ENCODE data around the gene SLC39A11.
"Not testable (repeated sequence)": the region's sequence is repeated elsewhere in the genome, so short reads cannot be mapped to it uniquely, and the experiment has no call there.

SLC39A11 gene

GRCh38 chr17:72640415-72641165 lies 451.9 kb downstream of the SLC39A11 start:
- DNase-seq (ENCODE audit: low read depth in 2 of 2, low spot score in 1 of 2), result no peak

GRCh38 chr17:72639711-72640110 lies 452.8 kb downstream of the SLC39A11 start:
- DNase-seq (ENCODE audit: low read depth in 2 of 2, low spot score in 1 of 2), result no peak

DNA sequence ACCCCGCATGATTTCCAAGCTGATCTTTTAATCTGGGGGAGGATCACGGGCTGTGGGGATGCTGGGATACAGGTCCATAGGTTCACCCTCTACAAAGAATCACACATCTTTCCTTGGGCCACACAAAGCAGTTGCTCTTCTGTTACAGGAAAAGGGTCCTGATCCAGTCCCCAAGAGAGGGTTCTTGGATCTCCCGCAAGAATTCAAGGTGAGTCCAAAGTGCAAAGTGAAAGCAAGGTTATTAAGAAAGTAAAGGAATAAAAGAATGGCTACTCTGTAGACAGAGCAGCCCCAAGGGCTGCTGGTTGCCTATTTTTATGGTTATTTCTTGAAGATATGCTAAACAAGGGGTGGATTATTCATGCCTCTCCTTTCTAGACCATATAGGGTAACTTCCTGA lies 453.6 kb downstream of the SLC39A11 start:
- DNase-seq (ENCODE audit: low read depth in 2 of 2, low spot score in 1 of 2), result not testable (repeated sequence)

- DNase-seq (ENCODE audit: low read depth in 2 of 2, low spot score in 1 of 2), result no peak
Measured at GRCh38 chr17:72635034-72635635, 457.4 kb downstream of the SLC39A11 start.

DNA sequence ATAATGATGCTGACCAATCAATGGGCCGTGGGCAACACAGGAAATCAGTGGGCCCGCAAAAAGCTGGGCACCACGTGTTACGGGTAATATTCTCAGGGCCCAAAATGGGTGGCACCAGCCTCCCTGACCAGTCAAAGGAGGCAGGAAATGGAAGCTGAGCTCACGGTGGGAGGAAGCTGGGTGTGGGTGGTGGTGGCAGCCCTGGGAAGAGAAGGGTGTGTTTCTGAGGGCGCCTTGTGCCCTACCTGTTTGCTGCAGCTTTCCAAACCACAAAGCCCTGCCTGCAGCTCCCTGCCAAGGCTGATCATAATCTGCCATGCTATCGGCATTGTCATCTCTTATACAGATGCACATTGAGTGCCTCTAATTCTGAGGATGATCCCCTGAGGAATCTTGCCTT lies 457.9 kb downstream of the SLC39A11 start:
- no peak for DNase-seq (ENCODE audit: low read depth in 2 of 2, low spot score in 1 of 2)

- no peak for DNase-seq (ENCODE audit: low read depth in 2 of 2, low spot score in 1 of 2)
Measured at GRCh38 chr17:72631949-72632684, 460.4 kb downstream of the SLC39A11 start.

GRCh38 chr17:72631568-72631948 lies 460.9 kb downstream of the SLC39A11 start:
- DNase-seq (ENCODE audit: low read depth in 2 of 2, low spot score in 1 of 2), result no peak

DNA sequence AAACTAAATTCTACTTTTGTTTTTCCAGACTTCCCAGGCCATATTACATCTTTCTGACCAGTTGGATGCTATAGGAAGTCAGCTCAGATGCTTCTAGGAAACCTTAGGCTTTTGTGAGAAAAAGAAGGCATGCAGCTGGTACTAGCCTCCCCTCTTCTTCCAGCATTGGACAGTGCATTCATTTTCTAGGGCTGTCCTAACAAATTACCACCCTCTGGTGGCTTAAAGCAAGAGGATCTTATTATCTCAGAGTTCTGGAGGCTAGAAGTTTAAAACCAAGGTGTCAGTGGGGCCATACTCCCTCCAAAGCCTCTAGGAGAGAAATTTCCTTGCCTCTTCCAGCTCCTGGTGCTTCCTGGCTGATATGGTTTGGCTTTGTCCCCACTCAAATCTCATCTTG lies 467.8 kb downstream of the SLC39A11 start:
- no peak for DNase-seq (ENCODE audit: low read depth in 2 of 2, low spot score in 1 of 2)

- DNase-seq (ENCODE audit: low read depth in 2 of 2, low spot score in 1 of 2), result no peak
Measured at GRCh38 chr17:72624226-72624625, 468.3 kb downstream of the SLC39A11 start.

- no peak for DNase-seq (ENCODE audit: low read depth in 2 of 2, low spot score in 1 of 2)
Measured at GRCh38 chr17:72622661-72623433, 469.6 kb downstream of the SLC39A11 start.

GRCh38 chr17:72619976-72620650 lies 472.4 kb downstream of the SLC39A11 start:
- no peak for DNase-seq (ENCODE audit: low read depth in 2 of 2, low spot score in 1 of 2)

DNA sequence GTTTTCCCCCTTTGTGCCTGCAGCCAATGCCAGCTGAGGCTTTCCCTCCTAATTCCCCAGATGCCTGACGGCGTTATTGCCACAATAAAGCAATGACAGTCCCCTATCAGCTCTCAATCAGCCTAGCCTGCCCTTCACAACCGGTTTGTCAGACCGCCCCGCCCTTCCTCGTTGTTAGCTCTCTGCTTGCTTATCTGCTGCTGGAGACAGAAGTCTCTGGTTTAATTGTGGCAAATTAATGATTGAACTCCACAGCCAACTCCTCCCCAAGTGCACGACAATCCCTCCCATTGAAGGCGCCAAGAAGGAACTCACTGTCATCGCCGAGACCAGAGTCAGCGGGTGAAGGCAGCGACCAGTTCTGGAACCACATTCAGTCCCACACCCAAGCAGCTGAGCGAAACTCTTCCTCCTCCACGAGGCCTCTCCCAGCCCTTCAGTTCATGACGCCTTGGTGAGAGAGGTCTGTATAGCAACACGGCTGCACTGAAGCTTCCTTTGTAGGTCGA lies 474.4 kb downstream of the SLC39A11 start:
- no peak for DNase-seq (ENCODE audit: low read depth in 2 of 2, low spot score in 1 of 2)

DNA sequence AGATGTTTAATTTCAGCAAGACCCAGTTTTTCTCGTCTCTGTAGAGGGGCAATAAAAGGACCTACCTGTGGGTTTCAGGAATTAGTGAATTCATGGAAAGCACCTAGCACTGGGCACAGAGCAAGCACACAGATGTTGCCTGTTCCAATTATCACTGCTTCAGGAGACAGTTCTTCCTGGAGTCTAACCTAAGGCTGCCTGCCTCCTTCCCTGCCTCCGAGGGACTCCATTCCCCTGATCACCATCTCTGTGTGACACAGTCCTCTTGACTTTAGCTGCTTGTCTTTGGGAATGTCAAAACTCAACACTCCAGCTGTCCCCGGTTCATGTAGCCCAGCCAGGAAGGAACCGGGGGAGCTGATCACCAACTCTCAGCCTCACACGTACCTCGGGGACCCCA lies 474.9 kb downstream of the SLC39A11 start:
- no peak for DNase-seq (ENCODE audit: low read depth in 2 of 2, low spot score in 1 of 2)

DNA sequence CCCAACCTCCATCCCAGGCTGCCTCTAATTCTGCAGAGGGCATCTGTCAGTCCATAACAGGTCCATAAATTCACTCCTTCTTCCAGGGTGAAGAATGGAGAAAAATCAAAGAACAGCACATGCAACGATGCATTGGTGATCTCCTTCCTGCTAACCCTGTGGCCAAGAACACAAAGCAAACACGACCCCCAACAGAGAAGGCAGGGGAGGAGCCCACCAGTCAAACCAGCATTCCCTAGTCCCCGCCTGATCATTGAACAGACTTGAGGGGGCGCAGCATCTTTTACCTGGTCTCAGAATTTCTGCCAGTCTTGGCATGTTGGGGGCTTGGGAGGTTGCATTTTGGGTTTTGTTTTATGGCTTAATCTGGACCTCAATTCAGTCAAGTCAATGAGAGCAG lies 476.0 kb downstream of the SLC39A11 start:
- DNase-seq (ENCODE audit: low read depth in 2 of 2, low spot score in 1 of 2), result no peak

DNA sequence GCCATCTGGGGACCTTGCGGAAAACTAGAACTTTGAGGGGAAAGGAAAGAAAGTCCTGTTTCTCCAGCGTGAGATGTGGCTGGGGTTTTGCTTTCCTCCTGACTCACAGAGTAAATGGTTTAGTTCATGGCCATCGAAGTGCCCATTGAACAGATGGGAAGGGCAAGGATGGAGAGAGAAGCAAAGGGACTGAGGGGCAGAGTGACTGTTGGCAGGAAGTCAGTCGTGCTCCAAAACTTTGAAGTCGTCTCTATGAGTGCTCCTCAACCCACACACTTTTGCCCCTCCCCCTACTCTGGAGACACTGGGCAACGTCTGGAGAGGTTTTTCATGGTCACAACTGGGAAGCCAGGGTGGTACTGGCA lies 476.9 kb downstream of the SLC39A11 start:
- DNase-seq (ENCODE audit: low read depth in 2 of 2, low spot score in 1 of 2), result no peak

- DNase-seq (ENCODE audit: low read depth in 2 of 2, low spot score in 1 of 2), result no peak
Measured at GRCh38 chr17:72614871-72615626, 477.4 kb downstream of the SLC39A11 start.

DNA sequence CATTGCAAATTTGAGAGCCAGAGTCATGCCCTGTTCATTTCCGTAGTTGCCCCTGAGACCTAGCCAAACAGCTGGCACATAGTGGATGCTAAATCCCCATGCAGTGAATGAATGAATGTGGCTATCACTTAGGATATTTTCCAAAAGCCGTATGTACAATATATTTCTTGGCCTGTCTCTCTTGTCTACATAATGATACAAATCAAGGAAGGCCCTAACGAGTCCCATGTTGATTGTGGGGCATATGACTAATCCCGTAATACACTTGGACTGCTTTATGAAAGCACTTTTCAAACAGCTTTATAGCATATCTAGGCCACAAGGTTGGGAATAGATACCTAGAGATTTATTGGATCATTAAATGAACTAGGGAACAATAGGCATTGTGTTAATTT lies 478.0 kb downstream of the SLC39A11 start:
- DNase-seq (ENCODE audit: low read depth in 2 of 2, low spot score in 1 of 2), result no peak

- no peak for DNase-seq (ENCODE audit: low read depth in 2 of 2, low spot score in 1 of 2)
Measured at GRCh38 chr17:72613806-72614292, 478.6 kb downstream of the SLC39A11 start.

GRCh38 chr17:72613396-72613795 lies 479.1 kb downstream of the SLC39A11 start:
- no peak for DNase-seq (ENCODE audit: low read depth in 2 of 2, low spot score in 1 of 2)

DNA sequence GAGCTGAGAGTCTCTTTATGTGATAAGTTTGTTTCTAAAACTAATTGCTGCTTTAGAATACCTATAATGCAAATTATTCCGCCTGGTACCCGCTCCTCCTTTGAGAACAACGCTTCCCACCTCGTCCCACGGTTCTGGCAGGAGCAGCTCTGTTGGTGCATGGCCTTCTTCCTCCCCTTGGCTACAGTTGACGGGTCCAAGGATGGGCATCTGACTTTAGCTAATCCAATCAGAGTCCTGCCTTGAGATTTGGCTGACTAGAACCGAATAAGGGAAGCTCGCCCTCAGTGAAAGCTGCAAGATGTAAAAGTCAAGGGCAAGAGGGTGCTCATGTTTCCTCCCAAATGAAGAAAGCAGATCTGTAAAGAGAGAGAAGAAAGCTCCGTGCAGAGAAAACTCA lies 481.3 kb downstream of the SLC39A11 start:
- no peak for DNase-seq (ENCODE audit: low read depth in 2 of 2, low spot score in 1 of 2)
